ENCODE measurements around the gene KIZ.
"Not testable (repeated sequence)": the region's sequence is repeated elsewhere in the genome, so short reads cannot be mapped to it uniquely, and the experiment has no call there.

KIZ gene

DNA sequence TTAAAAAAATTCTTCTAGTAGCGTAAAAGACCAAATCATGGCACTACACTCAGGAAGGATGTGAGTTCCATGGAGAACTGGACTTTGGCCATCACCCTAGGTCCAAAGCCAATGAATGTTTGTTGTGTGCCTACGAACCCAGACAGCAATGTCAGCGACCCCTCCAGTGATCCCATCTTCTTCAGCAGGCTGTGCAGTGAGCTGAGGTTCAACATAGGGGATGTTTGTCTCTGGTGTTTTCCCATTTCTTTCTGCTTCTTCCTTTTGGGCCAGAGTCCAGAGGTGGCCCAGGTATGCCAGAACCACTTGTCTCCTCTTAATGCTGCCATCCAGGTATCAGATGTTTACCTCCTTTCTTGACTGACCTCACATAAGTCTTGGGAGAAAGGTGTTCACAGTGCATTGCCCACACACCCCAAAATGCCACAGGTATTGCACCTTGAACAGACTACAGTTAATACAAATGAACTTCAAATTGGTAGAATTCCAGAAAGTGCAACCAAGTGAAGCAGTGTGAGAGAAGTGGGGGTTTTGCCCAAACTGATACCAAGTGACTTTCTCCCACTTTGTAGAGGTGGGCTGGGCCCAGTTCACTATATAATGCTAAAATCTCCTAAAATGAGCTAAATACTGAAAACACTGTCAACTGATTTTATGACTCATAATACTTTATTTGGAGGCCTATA lies 14.1 kb downstream of the KIZ start:
- no peak for DNase-seq (ENCODE audit: low read depth)

DNA sequence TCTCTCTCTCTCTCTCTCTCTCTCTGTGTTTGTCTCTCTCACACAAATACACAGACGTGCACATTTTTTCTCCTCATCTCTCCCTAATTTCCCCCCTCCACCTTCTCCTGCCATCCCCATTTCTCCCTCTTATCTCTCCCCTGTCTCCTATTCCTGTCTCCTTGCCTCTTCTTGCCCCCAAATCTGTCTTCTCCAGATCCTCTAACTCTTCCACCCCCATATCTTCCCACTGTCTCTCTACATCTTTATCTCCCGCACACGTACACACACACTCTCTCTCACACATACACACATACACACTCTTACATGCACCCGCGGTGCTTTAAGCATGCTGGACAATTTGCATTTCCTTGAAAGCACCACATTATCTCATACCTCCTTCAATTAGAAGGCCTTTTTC lies 15.9 kb downstream of the KIZ start:
- DNase-seq (ENCODE audit: low read depth), result no peak

DNA sequence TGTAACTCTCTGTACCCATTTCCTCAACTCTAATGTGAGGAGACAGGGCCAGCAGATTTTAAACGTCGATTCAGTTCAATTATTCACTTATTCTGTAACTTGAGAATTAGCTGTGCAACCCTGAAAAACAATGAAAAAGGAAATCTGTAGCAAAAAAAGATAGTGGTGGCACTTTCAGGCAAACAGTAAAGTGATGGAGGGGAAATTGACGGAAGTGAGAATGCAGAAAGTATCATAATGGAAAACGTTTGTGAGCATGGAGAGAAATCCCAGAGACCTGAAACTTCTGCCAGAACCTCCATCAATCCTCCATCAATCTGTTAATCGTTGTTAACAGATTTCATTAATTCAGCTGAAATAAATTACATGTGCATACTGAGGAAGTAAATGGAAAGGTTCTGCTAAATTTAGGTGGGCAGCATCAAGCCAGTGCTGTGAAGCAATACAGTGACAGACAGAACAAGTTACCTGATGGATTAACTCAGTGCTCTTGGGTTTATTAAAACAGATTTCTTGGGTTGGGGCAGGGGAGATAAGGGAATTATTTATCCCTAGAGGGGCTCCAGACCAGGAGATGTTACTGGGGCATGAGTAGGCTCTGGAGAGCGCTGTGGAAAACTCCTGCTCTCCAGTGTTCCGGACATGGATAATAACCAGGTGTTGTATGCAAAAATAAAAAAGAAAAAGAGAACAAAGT lies 17.5 kb downstream of the KIZ start:
- DNase-seq (ENCODE audit: low read depth), result no peak

DNA sequence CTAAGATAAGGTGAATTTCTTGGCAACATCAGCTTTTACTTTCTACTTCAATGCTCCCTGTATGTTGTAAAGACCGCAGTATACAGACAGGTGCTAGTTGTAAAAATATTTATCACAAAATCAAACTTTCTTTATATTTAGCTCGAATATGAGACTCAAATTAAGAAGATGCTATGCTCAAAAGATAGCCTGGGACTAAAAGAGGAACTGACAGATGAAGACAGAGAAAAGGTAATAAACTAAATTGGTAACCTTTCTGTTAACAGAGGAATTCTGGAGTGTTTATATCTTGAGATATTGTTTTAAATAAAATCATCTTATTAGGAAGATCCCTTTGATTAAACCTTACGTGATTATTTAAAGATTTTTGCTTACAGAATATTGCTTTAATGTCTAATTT lies 19.5 kb downstream of the KIZ start:
- DNase-seq (ENCODE audit: low read depth), result no peak

DNA sequence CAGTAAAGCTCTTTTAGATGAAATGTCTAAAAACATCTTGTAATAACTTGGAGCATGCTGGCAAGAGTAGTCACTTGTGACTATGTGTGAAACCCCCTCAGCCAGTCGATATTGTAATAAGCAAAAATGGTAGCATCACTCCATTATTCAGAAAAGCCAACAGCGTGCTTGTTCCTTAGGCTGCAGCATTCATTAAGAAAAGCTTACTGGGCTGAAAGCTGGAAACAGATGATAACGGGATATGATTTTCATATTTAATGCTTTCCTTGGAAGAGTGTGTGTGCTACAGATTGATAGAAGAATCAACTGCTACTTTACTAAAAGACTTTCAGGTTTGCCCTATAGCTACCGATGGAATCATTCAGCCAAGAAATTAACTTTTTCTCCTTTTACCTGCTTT lies 20.3 kb downstream of the KIZ start:
- no peak for DNase-seq (ENCODE audit: low read depth)

DNA sequence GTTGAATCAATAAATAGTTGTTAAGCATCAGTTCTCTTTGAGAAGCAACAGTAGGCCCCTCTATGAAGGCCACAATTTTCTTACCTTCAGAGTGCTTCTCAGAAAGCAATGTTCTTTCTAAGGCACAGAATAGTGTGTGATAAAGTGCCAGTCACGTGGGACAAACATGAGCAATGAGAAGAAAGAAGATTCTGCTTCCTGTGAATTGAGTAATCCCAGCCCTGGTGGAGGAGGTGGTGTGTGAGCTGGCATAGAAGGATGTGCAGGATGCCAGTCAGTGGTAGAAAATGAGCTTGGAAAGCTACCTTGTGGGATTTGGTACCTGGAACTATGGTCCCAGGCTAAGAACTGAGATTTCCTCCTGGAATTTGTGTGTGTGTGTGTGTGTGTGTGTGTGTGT lies 21.7 kb downstream of the KIZ start:
- no peak for DNase-seq (ENCODE audit: low read depth)

DNA sequence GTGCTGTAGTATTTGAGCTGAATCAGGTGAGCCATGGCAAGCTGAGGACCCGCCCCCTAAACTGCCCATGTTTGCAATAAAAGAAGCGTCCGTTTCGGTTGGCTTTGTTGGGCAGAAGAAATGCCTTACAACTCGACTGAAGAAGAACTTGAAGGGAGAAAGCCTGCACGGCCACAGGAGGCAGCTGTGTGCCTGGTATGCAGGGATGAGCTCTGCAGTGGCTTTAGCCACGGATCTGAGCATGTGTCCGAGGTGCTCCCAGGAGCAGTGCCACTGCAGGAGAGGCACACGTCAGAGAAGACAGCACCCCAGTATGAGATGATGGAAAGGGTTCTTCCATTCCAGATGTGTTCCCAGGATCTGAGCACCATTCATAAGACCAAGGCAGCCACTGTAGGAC lies 23.5 kb downstream of the KIZ start:
- no peak for DNase-seq (ENCODE audit: low read depth)

DNA sequence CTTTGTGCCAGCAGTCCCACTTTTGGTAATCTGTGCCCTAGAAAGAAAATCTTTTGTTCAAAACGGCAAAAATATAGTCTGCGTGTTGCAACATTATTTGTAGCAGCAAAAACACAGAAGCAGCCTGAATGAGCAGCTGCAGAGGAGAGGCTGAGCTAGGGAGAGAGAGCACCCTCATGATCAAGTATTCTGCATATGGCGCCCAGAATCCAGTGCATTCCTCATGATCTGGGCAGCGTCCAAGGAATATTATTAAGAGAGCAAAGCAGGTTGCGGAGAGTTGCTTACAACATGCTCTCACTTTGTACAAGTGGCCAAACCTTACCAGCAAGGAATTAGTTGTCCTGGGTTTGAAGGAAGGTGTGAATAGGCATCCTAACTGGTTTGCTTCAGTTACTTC lies 25.9 kb downstream of the KIZ start:
- no peak for DNase-seq (ENCODE audit: low read depth)

DNA sequence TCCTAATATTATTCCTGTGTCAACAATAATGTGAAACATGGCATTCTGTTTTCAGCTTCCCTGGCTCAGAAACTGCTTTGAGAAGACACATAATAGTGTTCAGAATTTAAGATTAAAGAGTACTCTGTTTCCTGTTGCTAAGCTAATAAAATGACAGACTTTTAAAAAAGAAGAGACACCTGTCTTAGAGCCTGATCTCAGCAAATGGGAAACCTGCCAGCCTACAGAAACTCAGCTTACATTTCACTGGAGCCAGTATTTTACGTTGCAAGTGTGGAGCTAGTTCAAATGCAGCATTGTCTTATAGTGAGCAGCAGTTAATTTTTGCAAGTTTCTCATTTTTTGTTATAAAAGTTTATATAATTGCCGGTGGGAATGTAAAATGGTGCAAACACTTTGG lies 28.8 kb downstream of the KIZ start:
- DNase-seq (ENCODE audit: low read depth), result no peak

DNA sequence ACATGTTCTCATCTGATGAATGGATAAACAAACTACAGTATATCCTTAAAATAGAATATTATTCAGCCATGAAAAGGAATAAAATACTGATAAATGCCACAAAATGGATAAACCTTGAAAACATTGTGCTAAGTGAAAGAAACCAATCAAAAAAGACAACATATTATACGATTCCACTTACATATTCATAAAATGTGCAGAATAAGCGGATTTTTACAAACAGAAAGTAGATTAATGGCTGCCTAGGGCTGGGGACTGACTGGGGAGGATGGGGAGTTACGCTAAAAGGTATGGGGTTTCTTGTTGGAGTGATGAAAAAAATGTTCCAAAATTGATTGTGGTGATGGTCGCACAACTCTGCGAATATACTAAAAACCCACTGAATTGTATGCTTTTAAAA lies 29.4 kb downstream of the KIZ start:
- DNase-seq (ENCODE audit: low read depth), result no peak

DNA sequence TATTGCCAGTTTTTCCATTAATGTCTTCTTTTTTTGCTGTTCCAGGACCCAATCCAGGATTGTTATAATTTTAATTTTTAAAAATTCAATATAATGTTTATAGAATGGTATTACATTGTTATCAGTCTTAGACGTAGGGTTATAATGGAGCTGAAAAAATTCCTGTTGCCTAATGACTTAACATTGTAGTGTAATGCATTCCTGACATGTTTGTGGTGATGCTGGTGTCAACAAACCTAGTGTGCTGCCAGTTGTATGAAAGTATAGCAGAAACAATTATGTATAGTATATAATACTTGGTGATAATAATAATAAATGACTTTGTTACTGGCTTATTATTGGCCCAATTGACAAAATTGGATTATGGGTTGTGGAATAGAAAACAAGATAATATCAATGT lies 30.4 kb downstream of the KIZ start:
- no peak for DNase-seq (ENCODE audit: low read depth)

DNA sequence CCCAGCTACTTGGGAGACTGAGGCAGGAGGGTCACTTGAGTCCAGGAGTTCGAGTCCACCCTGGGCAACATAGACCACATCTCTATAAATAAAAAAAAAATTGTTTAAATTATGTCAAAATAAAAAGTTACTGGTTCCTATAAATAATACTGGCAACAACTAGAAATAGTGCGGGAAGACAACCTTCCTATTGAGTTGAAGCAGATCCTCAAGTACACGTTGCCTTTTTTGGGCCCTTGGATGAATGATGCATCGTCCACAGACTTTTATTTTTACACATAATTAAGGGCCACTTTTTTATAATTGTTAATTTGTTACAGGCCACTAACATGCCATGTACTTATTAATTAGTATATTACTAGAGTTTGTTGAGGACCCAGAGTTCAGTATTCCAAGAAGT lies 31.1 kb downstream of the KIZ start:
- no peak for DNase-seq (ENCODE audit: low read depth)

DNA sequence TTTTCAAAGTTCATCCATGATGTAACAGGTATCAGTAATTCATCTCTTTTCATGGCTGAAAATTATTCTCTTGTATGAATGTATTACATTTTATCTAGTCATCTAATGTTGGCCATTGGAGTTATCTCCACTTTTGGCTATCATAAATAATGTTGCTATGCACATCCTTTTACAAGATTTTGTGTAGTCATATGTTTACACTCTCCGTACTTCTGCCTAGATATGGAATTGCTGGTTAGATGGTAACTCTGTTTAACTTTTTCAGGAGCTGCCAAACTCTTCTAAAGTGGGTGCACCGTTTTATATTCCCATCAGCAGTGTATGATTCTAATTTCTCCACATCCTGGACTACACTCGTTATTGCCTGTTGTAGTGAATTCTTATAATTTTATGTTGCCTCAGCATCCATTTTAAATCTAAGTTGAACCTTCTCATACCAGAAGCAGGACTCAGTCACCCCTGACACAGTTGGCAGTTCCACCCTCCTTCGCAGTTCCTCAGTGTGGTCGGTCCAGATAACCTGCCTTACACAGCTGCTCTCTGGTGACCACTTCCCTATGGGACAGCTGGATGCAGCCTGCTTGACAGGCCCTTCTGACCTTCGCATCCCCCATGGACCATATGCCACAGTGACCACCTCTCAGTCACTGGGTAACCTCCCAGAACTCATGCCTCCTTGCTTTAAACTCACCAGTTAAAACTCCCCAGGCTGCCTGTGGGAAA lies 33.9 kb downstream of the KIZ start:
- DNase-seq (ENCODE audit: low read depth), result no peak

DNA sequence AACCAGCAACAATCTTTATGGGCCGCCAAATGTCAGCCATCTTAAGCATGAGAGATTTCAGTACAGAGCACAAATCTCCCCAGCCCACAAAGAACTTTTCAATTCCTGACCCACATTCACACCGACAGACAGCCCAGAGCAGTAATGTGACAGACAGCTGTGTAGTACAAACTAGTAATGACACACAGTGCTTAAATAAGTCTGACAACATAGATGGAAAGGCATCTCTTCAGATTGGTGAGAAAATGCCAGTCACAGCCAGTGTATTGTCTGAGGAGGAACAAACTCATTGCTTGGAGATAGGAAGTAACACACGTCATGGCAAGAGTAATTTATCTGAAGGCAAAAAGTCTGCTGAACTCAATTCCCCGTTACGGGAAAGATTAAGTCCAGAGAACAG lies 36.0 kb downstream of the KIZ start:
- DNase-seq (ENCODE audit: low read depth), result no peak

DNA sequence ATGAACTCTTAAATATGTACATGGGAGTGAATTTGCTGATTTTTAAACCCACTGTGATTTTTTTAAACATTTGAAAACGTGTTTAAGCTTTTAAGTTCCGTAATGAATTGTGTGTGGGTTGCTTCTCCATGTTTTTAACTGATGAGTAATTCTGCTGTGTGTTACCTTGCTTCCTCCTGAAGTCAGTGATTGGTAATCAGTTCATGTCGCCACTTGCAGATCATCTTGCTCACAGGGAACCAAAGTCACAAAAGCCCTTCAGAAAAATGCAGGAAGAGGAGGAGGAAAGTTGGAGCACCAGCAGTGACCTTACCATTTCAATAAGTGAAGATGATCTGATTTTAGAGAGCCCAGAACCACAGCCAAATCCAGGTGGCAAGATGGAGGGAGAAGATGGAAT lies 36.7 kb downstream of the KIZ start:
- no peak for DNase-seq (ENCODE audit: low read depth)

DNA sequence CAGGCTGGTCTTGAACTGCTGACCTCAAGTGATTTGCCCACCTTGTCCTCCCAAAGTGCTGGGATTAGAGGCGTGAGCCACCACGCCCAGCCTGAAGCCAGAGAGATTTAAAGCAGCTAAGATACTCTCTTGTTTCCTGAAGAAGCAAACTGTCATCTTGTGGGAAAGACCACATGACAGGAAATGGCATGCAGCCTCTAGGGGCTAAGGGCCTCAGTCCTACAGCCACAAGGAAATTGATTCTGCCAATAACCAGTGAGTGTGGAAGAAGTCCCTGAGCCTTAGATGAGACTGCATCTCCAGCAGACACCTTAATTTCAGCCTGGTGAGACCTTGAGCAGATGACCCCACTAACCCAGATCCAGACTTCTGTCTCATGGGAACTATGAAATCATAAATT lies 40.9 kb downstream of the KIZ start:
- no peak for DNase-seq (ENCODE audit: low read depth)

DNA sequence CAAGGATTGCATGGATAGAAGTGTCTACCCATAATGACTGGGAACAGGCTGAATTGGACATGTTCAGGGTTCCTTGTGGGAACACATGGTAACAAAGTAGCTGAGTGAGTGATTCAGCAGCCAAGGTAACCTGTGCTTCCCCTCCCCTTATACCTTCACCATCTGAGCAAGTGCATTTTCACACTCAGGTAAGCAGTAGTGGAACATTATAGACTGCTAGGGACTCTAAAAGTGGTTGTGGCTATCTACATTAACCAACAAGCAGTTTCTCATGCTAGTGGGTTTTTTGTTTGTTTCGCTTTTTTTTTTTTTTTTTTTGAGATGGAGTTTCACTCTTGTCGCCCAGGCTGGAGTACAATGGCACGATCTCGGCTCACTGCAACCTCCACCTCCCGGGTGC lies 41.4 kb downstream of the KIZ start:
- DNase-seq (ENCODE audit: low read depth), result no peak

DNA sequence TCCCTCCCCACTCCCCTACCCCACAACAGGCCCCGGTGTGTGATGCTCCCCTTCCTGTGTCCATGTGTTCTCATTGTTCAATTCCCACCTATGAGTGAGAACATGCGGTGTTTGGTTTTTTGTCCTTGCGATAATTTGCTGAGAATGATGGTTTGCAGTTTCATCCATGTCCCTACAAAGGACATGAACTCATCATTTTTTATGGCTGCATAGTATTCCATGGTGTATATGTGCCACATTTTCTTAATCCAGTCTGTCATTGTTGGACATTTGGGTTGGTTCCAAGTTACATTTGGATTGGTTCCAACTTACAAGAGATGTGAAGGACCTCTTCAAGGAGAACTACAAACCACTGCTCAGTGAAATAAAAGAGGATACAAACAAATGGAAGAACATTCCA lies 42.2 kb downstream of the KIZ start:
- not testable (repeated sequence) for DNase-seq (ENCODE audit: low read depth)

DNA sequence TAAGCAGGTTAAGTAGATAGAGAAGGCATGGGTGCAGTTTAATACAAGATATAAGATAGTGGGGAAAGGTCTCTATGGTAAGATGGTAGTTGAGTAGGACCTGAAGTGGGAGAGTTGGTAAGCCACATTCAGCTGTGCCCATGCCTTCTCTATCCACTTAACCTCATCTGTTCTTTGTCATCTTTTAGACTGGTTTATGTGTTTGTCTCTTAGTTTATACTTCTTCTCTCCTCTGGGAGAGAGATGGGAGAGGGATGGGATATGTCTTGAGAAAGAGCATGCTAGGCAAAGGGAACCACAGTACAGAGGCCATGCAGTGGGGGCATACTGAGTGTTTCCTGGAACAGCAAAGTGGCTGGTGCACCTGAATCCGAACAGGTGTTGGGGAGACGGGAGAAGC lies 46.7 kb downstream of the KIZ start:
- no peak for DNase-seq (ENCODE audit: low read depth)

DNA sequence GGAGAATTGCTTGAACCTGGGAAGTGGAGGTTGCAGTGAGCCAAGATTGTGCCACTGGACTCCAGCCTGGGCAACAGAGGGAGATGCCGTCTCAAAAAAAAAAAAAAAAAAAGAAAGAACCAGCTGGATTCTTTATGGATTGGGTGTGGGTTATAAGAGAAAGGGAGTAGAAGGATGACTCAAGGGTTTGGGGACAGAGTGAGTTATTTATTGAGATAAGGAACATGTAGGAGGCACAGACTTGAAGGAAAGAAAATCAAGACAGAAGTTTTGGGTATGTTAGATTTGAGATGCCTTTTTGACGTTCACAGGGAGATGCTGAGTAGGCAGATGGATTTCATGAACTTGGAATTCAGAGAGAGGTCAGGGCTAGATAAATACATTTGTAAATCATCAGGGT lies 47.6 kb downstream of the KIZ start:
- no peak for DNase-seq (ENCODE audit: low read depth)

DNA sequence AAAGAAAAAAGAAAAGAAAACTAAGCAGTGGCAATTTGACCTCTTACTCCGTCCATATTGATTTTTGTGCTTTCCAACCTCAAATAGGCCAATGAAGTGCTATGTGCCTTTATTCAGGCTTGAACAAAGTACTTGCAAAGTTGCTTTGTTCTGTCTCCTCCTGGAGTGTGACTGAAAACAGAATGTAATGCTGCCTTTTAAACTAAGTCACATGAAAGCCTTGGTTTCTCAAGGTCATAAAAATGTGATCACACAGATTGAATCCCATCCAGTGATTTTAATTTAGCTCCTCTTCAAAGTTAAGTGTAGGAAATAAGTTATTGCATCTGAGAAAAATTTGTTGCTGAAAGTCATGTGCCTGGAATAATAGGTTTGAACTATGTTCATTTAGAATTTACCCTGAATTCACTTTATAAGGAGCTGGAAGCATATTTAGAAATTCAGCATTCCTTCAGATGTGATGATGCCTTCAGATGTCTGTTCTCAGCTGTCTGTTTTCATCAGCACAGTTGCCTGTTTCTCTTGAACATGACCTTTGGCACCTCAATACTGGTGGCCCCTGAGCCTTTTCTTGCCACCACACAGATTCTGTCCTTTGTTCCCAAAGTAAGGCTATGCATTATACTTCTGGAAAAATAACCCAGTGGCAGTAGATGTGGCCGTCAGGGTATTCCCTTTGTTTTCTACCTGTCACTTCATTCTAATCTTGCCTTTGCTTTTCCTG lies 48.8 kb downstream of the KIZ start:
- DNase-seq (ENCODE audit: low read depth), result no peak

DNA sequence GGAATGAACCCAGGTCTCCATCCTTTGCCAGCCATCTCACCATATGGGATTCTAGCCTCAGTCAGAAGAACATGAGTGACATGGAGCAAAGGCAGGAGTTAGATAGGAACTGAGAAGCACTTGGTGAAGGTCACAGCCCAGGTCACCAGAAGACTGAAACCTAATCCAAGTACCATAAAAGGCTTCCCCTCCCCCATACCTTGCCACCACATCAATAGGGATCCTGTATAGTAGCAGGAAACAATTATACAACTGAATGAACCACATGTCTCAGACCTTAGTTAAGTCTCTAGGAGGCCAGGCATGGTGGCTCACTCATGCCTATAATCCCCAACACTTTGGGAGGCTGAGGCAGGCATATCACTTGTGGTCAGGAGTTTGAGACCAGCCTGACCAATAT lies 49.6 kb downstream of the KIZ start:
- DNase-seq (ENCODE audit: low read depth), result no peak

DNA sequence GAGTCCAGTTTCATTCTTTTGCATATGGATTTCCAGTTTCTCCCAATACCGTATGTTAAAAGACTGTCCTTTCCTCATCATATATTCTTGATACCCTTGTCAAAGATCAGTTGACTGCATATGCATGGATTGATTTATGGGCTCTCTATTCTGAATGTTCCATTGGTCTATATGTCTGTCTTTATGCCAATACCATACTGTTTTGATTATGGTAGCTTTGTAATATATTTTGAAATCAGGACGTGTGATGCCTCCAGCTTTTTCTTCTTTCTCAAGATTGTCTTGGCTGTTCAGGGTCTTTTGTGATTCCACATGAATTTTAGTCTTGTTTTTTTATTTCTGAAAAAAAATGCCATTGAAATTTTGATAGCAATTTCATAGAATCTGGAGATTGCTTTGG lies 51.9 kb downstream of the KIZ start:
- DNase-seq (ENCODE audit: low read depth), result no peak
